AG04450 (cell line): Measurements from ENCODE around the gene GMPR2. TPM values are rescaled to one million over a fixed set of nuclear protein-coding genes. Genes with fewer than 3 reads are reported as not detected.

Source experiments
- CTCF ChIA-PET: fragments of 300-600, 350-600 bp; formaldehyde crosslinking; extraction: SDS; loops from one replicate; lab custom pipeline; 2022; ENCODE audit warnings: antibody characterized with exemption, inconsistent platforms; lab: Charles Lee
- POLR2A ChIA-PET: fragments of 350-600 bp; formaldehyde crosslinking; extraction: SDS; loops from one replicate; lab custom pipeline; 2021; ENCODE audit warnings: antibody characterized with exemption, inconsistent platforms; lab: Yijun Ruan, JAX
- DNase-seq: peaks from one replicate; pipeline ENCODE4 v3.0.0-alpha.2; 2011; ENCODE audit warnings: low read depth, low spot score
- H3K27ac ChIP-seq: one replicate; pipeline ENCODE4 v1.5.1; 2012; ENCODE audit warnings: low read depth, low read length, control low read depth
- H3K27me3 ChIP-seq: one replicate; pipeline ENCODE4 v1.6.0; 2012; ENCODE audit warnings: low read length; ENCODE audit not compliant: control insufficient read depth, insufficient read depth
- H3K4me3 ChIP-seq: 2 replicates; pipeline ENCODE4 v1.5.1; 2011; ENCODE audit warnings: mild to moderate bottlenecking, low read depth, low read length, control low read depth
- H3K9me3 ChIP-seq: 2 replicates; pipeline ENCODE4 v1.5.1; 2012; ENCODE audit warnings: low read length; ENCODE audit not compliant: control insufficient read depth, insufficient read depth
- polyA plus RNA-seq: library from polyadenylated mRNA; depleted of rRNA; stranded (reverse); fragments of >200 nt; gene quantifications from 2 replicates; pipeline ENCODE4 v1.2.3, GENCODE V29; 2011; rRNA removed
- small RNA-seq: library from RNA; depleted of rRNA; stranded (forward); fragments of <200 nt; gene quantifications from one replicate; pipeline ENCODE3, GENCODE V24; 2012; ENCODE audit warnings: low read depth; ENCODE audit not compliant: insufficient read length
- TF ChIP-seq, protein P1 (sequence below): IDR thresholded peaks from 2 replicates; pipeline ENCODE4 v1.5.1; 2011; ENCODE audit warnings: low read depth, low read length, control low read depth, inconsistent platforms

The GMPR2 gene
- polyA plus RNA-seq, 1 experiment = 89.2 TPM

DNA sequence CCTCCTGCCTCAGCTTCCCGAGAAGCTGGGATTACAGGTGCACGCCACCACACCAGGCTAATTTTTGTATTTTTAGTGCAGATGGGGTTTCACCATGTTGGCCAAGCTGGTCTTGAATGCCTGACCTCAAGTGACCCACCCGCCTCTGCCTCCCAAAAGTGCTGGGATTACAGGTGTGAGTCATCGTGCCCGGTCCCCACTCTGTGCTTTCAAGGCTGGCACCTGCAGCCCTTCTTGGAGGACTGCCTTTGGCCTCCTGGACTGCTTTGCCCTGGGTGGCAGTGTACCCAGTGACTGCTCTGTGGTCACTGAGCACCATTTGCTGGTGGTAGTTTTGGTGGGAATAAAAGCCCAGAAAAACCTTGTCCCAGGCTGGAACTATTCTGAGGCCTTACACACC, 54.3 kb downstream of the GMPR2 start:
- no peaks in the 10 kb centered on the region for H3K9me3 ChIP-seq
- ChIA-PET POLR2A (interaction anchor here (0.8 kb wide), 1 partner anchor 44 kb away, joined by 4 read pairs; no protein-coding TSS in a partner anchor), CTCF (no interaction called here)
- H3K27ac ChIP-seq = no peak overlapping the region
- TF ChIP-seq, protein P1, sequence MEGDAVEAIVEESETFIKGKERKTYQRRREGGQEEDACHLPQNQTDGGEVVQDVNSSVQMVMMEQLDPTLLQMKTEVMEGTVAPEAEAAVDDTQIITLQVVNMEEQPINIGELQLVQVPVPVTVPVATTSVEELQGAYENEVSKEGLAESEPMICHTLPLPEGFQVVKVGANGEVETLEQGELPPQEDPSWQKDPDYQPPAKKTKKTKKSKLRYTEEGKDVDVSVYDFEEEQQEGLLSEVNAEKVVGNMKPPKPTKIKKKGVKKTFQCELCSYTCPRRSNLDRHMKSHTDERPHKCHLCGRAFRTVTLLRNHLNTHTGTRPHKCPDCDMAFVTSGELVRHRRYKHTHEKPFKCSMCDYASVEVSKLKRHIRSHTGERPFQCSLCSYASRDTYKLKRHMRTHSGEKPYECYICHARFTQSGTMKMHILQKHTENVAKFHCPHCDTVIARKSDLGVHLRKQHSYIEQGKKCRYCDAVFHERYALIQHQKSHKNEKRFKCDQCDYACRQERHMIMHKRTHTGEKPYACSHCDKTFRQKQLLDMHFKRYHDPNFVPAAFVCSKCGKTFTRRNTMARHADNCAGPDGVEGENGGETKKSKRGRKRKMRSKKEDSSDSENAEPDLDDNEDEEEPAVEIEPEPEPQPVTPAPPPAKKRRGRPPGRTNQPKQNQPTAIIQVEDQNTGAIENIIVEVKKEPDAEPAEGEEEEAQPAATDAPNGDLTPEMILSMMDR = no peak
- H3K4me3 ChIP-seq = no peak overlapping the region
- DNase-seq = no peak
- H3K27me3 ChIP-seq = no peaks in the 10 kb centered on the region

Small RNA genes lying within 50 kb of the gene (small RNA-seq; reads per million reads assigned to genes)
- gene AL136295.4 (not detected), gene CHMP4A (not detected), gene MDP1 (not detected)

Other genes starting within 250 kb of the GMPR2 start
- 14.8 and 17.5 TPM in 2 replicates for gene DHRS4L2, start 244.0 kb upstream of the GMPR2 start, polyA plus RNA-seq
- 0.02 TPM in 1 of 2 replicates, not detected in the other for gene CARMIL3, start 180.9 kb upstream of the GMPR2 start, polyA plus RNA-seq
- gene CPNE6, start 161.4 kb upstream of the GMPR2 start, polyA plus RNA-seq = not detected in 2 replicates
- gene PCK2, start 138.6 kb upstream of the GMPR2 start, polyA plus RNA-seq = 47.0 and 59.9 TPM in 2 replicates
- gene DCAF11, start 118.2 kb upstream of the GMPR2 start, polyA plus RNA-seq = 29.7 and 32.5 TPM in 2 replicates
- gene NRL, start 118.0 kb upstream of the GMPR2 start, polyA plus RNA-seq = 0.41 and 0.46 TPM in 2 replicates
- gene FITM1, start 102.3 kb upstream of the GMPR2 start, polyA plus RNA-seq = 0.07 TPM in 1 of 2 replicates, not detected in the other
- 80.0 and 94.9 TPM in 2 replicates for gene PSME1, start 96.7 kb upstream of the GMPR2 start, polyA plus RNA-seq
- 4.4 and 6.3 TPM in 2 replicates for gene EMC9, start 91.3 kb upstream of the GMPR2 start, polyA plus RNA-seq
- 191 and 208 TPM in 2 replicates for gene PSME2, start 86.3 kb upstream of the GMPR2 start, polyA plus RNA-seq
- gene RNF31, start 85.4 kb upstream of the GMPR2 start, polyA plus RNA-seq = 7.4 and 14.4 TPM in 2 replicates
- 48.4 and 55.1 TPM in 2 replicates for gene IRF9, start 71.7 kb upstream of the GMPR2 start, polyA plus RNA-seq
- gene REC8, start 60.8 kb upstream of the GMPR2 start, polyA plus RNA-seq = 1.5 and 2.5 TPM in 2 replicates
- 15.2 and 20.9 TPM in 2 replicates for gene IPO4, start 44.1 kb upstream of the GMPR2 start, polyA plus RNA-seq
- gene TM9SF1, start 37.5 kb upstream of the GMPR2 start, polyA plus RNA-seq = 41.7 and 44.9 TPM in 2 replicates
- not detected in 2 replicates for gene TSSK4, start 27.2 kb upstream of the GMPR2 start, polyA plus RNA-seq
- 48.0 and 55.7 TPM in 2 replicates for gene CHMP4A, start 19.4 kb upstream of the GMPR2 start, polyA plus RNA-seq
- gene MDP1, start 16.9 kb upstream of the GMPR2 start, polyA plus RNA-seq = 14.9 and 16.1 TPM in 2 replicates
- gene NEDD8, start 562 bp upstream of the GMPR2 start, polyA plus RNA-seq = 335 and 363 TPM in 2 replicates
- gene TINF2, start 9.7 kb downstream of the GMPR2 start, polyA plus RNA-seq = 38.2 and 38.4 TPM in 2 replicates
- gene TGM1, start 30.2 kb downstream of the GMPR2 start, polyA plus RNA-seq = 0.97 and 1.4 TPM in 2 replicates
- 17.9 and 24.7 TPM in 2 replicates for gene RABGGTA, start 38.7 kb downstream of the GMPR2 start, polyA plus RNA-seq
- gene DHRS1, start 66.9 kb downstream of the GMPR2 start, polyA plus RNA-seq = 33.8 and 36.6 TPM in 2 replicates
- gene NOP9, start 66.9 kb downstream of the GMPR2 start, polyA plus RNA-seq = 12.0 and 13.7 TPM in 2 replicates
- gene CIDEB, start 75.0 kb downstream of the GMPR2 start, polyA plus RNA-seq = 0.31 and 0.48 TPM in 2 replicates
- 0.91 and 0.93 TPM in 2 replicates for gene LTB4R2, start 77.2 kb downstream of the GMPR2 start, polyA plus RNA-seq
- gene LTB4R, start 78.6 kb downstream of the GMPR2 start, polyA plus RNA-seq = 0.98 and 1.2 TPM in 2 replicates
- gene ADCY4, start 102.1 kb downstream of the GMPR2 start, polyA plus RNA-seq = 0.04 TPM in 1 of 2 replicates, not detected in the other
- gene RIPK3, start 107.1 kb downstream of the GMPR2 start, polyA plus RNA-seq = 0.09 TPM in 1 of 2 replicates, not detected in the other
- 35.7 and 42.0 TPM in 2 replicates for gene NFATC4, start 135.3 kb downstream of the GMPR2 start, polyA plus RNA-seq
- gene NYNRIN, start 166.1 kb downstream of the GMPR2 start, polyA plus RNA-seq = 10.4 and 10.5 TPM in 2 replicates
- gene CBLN3, start 196.7 kb downstream of the GMPR2 start, polyA plus RNA-seq = 1.8 and 2.3 TPM in 2 replicates
- 16.8 and 17.6 TPM in 2 replicates for gene KHNYN, start 197.0 kb downstream of the GMPR2 start, polyA plus RNA-seq
- gene SDR39U1, start 209.8 kb downstream of the GMPR2 start, polyA plus RNA-seq = 22.9 and 24.9 TPM in 2 replicates